Calu3 (cell line): ENCODE results near the gene SLC30A1. TPM values are rescaled to one million over a fixed set of nuclear protein-coding genes. Genes with fewer than 3 reads are reported as not detected.

Source experiments
- BruUV-seq: library from RNA; stranded (reverse); fragments of 400-500 nt; replicated peaks from 2 replicates; lab custom pipeline; 2021; lab: Mats Ljungman, UMichigan
- CTCF ChIA-PET: fragments of 300-600 bp; sonication (Branson Sonifier 250); formaldehyde crosslinking; loops from one replicate; lab custom pipeline; 2022; ENCODE audit warnings: antibody characterized with exemption; lab: Charles Lee
- DNase-seq: peaks from one replicate; pipeline ENCODE4 v3.0.0; 2022
- H3K27ac Mint-ChIP-seq: one replicate; pipeline ENCODE4 v1.8.0; 2022; ENCODE audit warnings: mixed read lengths; ENCODE audit not compliant: unreplicated experiment
- H3K27me3 Mint-ChIP-seq: one replicate; pipeline ENCODE4 v1.8.0; 2022; ENCODE audit warnings: mixed read lengths; ENCODE audit not compliant: unreplicated experiment
- H3K36me3 Mint-ChIP-seq: one replicate; pipeline ENCODE4 v1.8.0; 2022; ENCODE audit warnings: mild to moderate bottlenecking, moderate library complexity, mixed read lengths; ENCODE audit not compliant: insufficient read depth, unreplicated experiment
- H3K4me1 Mint-ChIP-seq: one replicate; pipeline ENCODE4 v1.8.0; 2022; ENCODE audit warnings: mild to moderate bottlenecking, low read depth, mixed read lengths; ENCODE audit not compliant: unreplicated experiment
- H3K4me3 Mint-ChIP-seq: one replicate; pipeline ENCODE4 v1.8.0; 2022; ENCODE audit warnings: mild to moderate bottlenecking, low read depth, moderate library complexity, mixed read lengths; ENCODE audit not compliant: unreplicated experiment
- H3K9me3 Mint-ChIP-seq: one replicate; pipeline ENCODE4 v1.8.0; 2022; ENCODE audit warnings: low read depth, mixed read lengths; ENCODE audit not compliant: unreplicated experiment
- intact Hi-C: fragments of 100-400 bp; cut with micrococcal nuclease; formaldehyde crosslinking; loops from one replicate; pipeline ENCODE4 v1.10.0; 2022; ENCODE audit not compliant: unreplicated experiment
- total RNA-seq: library from RNA; stranded (reverse); gene quantifications from 2 replicates; pipeline ENCODE4 v1.2.3, GENCODE V29; 2022
- TF ChIP-seq, protein P1 (sequence below): fragments of 200-600 bp; IDR thresholded peaks from one replicate; pipeline ENCODE4 v1.8.0; 2022; ENCODE audit warnings: antibody characterized with exemption; ENCODE audit not compliant: unreplicated experiment

The SLC30A1 gene
- total RNA-seq, 1 experiment from 2014 or later: 15.5 TPM

- CTCF ChIA-PET: interaction anchor here (1.0 to 1.7 kb wide), 3 partner anchors 10 to 37 kb away, joined by 3 to 9 read pairs (median 7); no protein-coding TSS in a partner anchor
- H3K27me3 Mint-ChIP-seq: no peaks in the 10 kb centered on the region
- H3K4me1 Mint-ChIP-seq: peaks cover 14% of the 10 kb centered on the region
- H3K9me3 Mint-ChIP-seq: no peaks in the 10 kb centered on the region
- peak; percentile 56 for DNase-seq
- no peaks in the 10 kb centered on the region for H3K36me3 Mint-ChIP-seq
- BruUV-seq: no TSS peak
- TF ChIP-seq, protein P1, sequence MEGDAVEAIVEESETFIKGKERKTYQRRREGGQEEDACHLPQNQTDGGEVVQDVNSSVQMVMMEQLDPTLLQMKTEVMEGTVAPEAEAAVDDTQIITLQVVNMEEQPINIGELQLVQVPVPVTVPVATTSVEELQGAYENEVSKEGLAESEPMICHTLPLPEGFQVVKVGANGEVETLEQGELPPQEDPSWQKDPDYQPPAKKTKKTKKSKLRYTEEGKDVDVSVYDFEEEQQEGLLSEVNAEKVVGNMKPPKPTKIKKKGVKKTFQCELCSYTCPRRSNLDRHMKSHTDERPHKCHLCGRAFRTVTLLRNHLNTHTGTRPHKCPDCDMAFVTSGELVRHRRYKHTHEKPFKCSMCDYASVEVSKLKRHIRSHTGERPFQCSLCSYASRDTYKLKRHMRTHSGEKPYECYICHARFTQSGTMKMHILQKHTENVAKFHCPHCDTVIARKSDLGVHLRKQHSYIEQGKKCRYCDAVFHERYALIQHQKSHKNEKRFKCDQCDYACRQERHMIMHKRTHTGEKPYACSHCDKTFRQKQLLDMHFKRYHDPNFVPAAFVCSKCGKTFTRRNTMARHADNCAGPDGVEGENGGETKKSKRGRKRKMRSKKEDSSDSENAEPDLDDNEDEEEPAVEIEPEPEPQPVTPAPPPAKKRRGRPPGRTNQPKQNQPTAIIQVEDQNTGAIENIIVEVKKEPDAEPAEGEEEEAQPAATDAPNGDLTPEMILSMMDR: no peak
- intact Hi-C loops: loop anchor here (5.0 kb wide), 1 partner anchor 35 kb away; no protein-coding TSS in a partner anchor
- H3K4me3 Mint-ChIP-seq: peak overlapping the region; percentile 31
- H3K27ac Mint-ChIP-seq: peak overlapping the region; percentile 40
Measured at GRCh38 chr1:211551638-211552460, 27.1 kb downstream of the SLC30A1 start.

GRCh38 chr1:211549092-211549711, 29.8 kb downstream of the SLC30A1 start:
- intact Hi-C loops: no loop called here
- BruUV-seq: no TSS peak
- CTCF ChIA-PET: interaction anchor here (0.7 to 1.5 kb wide), 2 partner anchors 24 to 34 kb away, joined by 3 read pairs; no protein-coding TSS in a partner anchor
- H3K27ac Mint-ChIP-seq: no peak overlapping the region
- peaks cover 14% of the 10 kb centered on the region for H3K4me1 Mint-ChIP-seq
- H3K36me3 Mint-ChIP-seq: no peaks in the 10 kb centered on the region
- H3K27me3 Mint-ChIP-seq: no peaks in the 10 kb centered on the region
- DNase-seq: no peak
- H3K9me3 Mint-ChIP-seq: no peaks in the 10 kb centered on the region
- TF ChIP-seq, protein P1: no peak
- no peak overlapping the region for H3K4me3 Mint-ChIP-seq

- Mint-ChIP-seq H3K27ac (no peak overlapping the region), H3K4me1 (peaks cover 14% of the 10 kb centered on the region), H3K36me3 (no peaks in the 10 kb centered on the region), H3K9me3 (no peaks in the 10 kb centered on the region), H3K4me3 (no peak overlapping the region), H3K27me3 (no peaks in the 10 kb centered on the region)
- TF ChIP-seq, protein P1: no peak
- CTCF ChIA-PET: interaction anchor here (0.7 to 1.5 kb wide), 2 partner anchors 24 to 34 kb away, joined by 3 read pairs; no protein-coding TSS in a partner anchor
- no TSS peak for BruUV-seq
- DNase-seq: peak; percentile 15
- intact Hi-C loops: no loop called here
Measured at GRCh38 chr1:211548321-211549091, 30.5 kb downstream of the SLC30A1 start.

DNA sequence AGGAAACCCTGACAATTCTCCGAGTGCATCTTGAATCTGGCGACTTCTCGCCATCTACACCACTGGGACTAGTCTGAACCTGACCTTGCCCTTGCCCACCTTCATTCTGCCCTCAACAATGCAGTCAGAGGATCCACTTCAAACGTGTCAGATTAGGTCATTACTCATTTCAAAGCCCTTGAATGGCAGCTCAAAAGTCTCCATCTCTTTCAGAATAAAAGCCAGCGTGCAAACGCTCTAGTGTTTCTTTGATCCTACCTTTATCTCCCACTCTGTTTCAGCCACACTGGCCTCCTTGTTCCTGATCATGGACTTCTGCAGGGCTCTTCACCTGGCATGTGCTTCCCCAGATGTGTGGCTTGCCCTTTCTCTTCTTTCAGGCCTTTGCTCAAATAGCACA, 31.3 kb downstream of the SLC30A1 start:
- no TSS peak for BruUV-seq
- H3K9me3 Mint-ChIP-seq: no peaks in the 10 kb centered on the region
- H3K36me3 Mint-ChIP-seq: no peaks in the 10 kb centered on the region
- no peak for DNase-seq
- CTCF ChIA-PET: no interaction called here
- peaks cover 15% of the 10 kb centered on the region for H3K4me1 Mint-ChIP-seq
- no peaks in the 10 kb centered on the region for H3K27me3 Mint-ChIP-seq
- TF ChIP-seq, protein P1: no peak
- no peak overlapping the region for H3K4me3 Mint-ChIP-seq
- intact Hi-C loops: no loop called here
- no peak overlapping the region for H3K27ac Mint-ChIP-seq
